ENCODE data around the gene ARRDC2. TPM values are rescaled to one million over a fixed set of nuclear protein-coding genes. Genes with fewer than 3 reads are reported as not detected.

ARRDC2 gene
- total RNA-seq, 1 donor from 2014 or later: 107 TPM

DNA sequence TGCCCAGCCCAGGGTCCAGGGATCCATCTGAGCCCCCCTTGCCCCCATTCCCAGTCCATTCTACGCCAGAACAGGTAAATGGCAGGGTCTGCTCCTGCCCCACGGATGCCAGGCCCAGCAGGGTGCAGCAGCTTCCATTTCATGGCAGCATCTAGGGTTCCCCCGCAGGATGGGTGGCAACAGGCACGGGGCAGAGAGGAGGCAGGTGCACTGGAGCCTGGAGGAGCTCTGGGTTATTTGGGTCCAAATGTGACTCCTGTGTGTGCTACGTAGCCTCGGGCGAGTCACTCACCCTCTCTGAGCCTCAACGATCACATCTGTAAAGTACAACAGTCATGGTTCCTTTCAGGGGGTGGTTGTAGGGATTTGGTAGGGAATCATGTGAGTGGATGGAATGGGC, 51.3 kb downstream of the ARRDC2 start:
- no peak for DNase-seq

DNA sequence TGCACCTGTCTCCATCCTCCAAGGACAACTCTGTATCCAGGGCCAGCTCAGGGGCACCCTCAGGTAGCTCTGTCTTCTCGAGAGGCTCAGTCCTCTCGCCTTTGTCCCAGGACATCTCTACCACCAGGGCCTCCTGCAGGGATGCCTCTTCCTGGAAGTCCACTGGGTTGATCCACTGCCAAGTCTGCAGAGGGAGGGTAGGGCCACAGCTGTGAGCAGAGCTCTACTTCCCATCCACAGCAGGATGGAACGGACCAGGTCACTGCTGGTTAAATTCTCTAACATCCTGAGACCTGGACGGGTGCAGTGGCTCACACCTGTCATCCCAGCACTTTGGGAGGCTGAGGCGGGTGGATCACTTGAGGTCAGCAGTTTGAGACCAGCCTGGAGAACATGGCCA, 51.9 kb downstream of the ARRDC2 start:
- no peak for DNase-seq

DNA sequence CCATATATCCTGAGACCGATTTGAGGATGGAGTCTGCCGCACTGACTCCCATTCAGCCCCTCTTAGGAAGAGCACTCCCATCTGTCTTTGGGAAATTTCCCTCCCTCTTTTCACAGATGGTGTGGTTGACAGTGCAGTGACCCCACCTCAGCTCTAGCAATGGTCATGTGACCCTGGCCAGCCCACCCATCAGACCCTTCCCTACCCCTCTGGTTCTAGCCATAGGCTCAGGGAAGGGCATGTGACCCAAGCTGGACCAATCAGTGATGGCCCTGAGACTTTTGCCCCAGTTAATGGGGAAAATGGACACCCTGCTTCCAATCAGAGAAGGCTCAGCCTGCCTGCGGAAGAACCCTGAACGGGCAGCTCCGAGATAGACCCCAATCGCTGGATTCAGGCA, 52.5 kb downstream of the ARRDC2 start:
- DNase-seq: no peak

DNA sequence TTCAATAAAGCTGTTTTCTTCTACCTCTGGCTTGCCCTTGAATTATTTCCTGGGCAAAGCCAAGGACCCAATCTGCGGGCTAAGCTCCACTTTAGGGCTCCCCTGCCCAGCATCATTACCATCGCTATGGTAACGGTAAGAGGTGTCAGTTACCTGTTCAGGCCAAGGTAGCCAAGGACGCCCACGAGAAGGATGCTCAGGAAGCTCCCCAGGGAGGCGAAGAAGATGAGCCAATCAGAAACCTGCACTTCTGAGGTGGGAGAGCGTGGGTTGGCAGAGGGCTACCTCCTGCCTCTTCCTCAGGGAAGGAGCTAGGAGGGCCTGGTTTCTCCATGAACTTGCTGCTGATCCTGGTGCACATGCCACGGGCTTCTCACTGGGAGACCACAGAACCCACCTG, 54.1 kb downstream of the ARRDC2 start:
- no peak for DNase-seq

DNA sequence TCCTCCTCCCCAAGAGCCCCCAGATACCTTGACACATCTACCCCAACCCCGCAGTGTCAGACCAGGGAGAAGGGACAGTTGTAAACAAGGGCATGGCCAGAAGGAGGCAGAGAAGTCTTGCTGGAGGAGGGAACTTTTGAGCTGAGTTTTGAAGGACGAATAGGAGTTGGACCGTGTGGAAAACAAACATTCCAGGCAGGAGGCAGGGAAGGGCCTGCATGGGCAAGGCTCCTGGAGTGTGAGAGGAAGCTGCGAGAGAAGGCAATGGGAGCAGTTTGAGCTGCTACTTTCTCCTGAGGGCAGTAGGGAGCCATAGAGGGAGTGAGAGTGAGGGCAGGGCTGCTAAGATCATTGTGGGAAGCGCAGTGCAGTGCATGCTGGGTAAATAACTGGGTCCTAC, 55.5 kb downstream of the ARRDC2 start:
- no peak for DNase-seq

Other genes with a start within 250 kb of the ARRDC2 start
- gene B3GNT3, start 213.0 kb upstream of the ARRDC2 start, total RNA-seq: 0.42 TPM in 1 of 2 replicates, not detected in the other
- gene INSL3, start 186.7 kb upstream of the ARRDC2 start, total RNA-seq: not detected in 2 replicates
- 3.2 and 4.1 TPM in 2 replicates for gene JAK3, start 160.2 kb upstream of the ARRDC2 start, total RNA-seq
- 793 and 1,347 TPM in 2 replicates for gene RPL18A, start 148.3 kb upstream of the ARRDC2 start, total RNA-seq
- gene SLC5A5, start 136.2 kb upstream of the ARRDC2 start, total RNA-seq: not detected in 2 replicates
- 24.8 and 58.4 TPM in 2 replicates for gene CCDC124, start 75.2 kb upstream of the ARRDC2 start, total RNA-seq
- gene KCNN1, start 41.1 kb upstream of the ARRDC2 start, total RNA-seq: under 0.01 and 0.42 TPM in 2 replicates
- gene IL12RB1, start 78.8 kb downstream of the ARRDC2 start, total RNA-seq: 0.34 and 0.74 TPM in 2 replicates
- 2.2 and 3.7 TPM in 2 replicates for gene MAST3, start 89.6 kb downstream of the ARRDC2 start, total RNA-seq
- gene PIK3R2, start 145.0 kb downstream of the ARRDC2 start, total RNA-seq: 4.8 and 9.7 TPM in 2 replicates
- gene IFI30, start 165.6 kb downstream of the ARRDC2 start, total RNA-seq: 8.0 and 8.5 TPM in 2 replicates
- gene MPV17L2, start 185.0 kb downstream of the ARRDC2 start, total RNA-seq: 15.3 and 19.3 TPM in 2 replicates
- 0.17 and 0.93 TPM in 2 replicates for gene RAB3A, start 195.9 kb downstream of the ARRDC2 start, total RNA-seq
- gene PDE4C, start 218.3 kb downstream of the ARRDC2 start, total RNA-seq: 0.28 and 0.51 TPM in 2 replicates

Measured in dermis blood vessel endothelial cell (primary cell).